Adrenal gland (tissue), 12 donors: Measurements from ENCODE around the gene MMP24OS. TPM values are rescaled to one million over a fixed set of nuclear protein-coding genes. Genes with fewer than 3 reads are reported as not detected.

Source experiments
- DNase-seq, 7 donors: peaks; one replicate each; pipeline ENCODE4 v3.0.0-alpha.2; 2019 to 2020
- H3K27ac ChIP-seq, 5 donors: fragments of 200-600 bp; sonication (generic) in 4 of 5; 1 replicate in 3 of 5; 2 replicates in 2 of 5; pipeline versions ENCODE4 v1.5.1 to v1.8.0; 2016 to 2020; ENCODE audit warnings: mild to moderate bottlenecking in 1 of 5
- H3K27me3 ChIP-seq: fragments of 200-600 bp; 2 replicates; pipeline ENCODE4 v1.8.0; 2021
- H3K36me3 ChIP-seq, 2 donors: fragments of 200-600 bp; replicated peaks in 1 of 2; 1 replicate in 1 of 2; 2 replicates in 1 of 2; pipeline versions ENCODE4 v1.5.1 to v1.8.0; 2018 to 2022
- H3K4me1 ChIP-seq, 2 donors: fragments of 200-600 bp; replicated peaks in 1 of 2; 1 replicate in 1 of 2; 2 replicates in 1 of 2; pipeline versions ENCODE4 v1.5.1 to v1.8.0; 2018 to 2021
- H3K4me3 ChIP-seq, 4 donors: fragments of 200-600 bp; sonication (generic) in 3 of 4; one replicate each; pipeline ENCODE4 v1.5.1; 2016 to 2018
- H3K9me3 ChIP-seq, 3 donors: fragments of 200-600 bp; sonication (generic) in 1 of 3; replicated peaks in 1 of 3; 1 replicate in 2 of 3; 2 replicates in 1 of 3; pipeline versions ENCODE4 v1.5.1 to v1.8.0; 2016 to 2021
- CTCF ChIP-seq, 6 experiments: fragments of 450-650 bp in 4 of 6; fragments of 200-600 bp in 2 of 6; sonication (generic) in 1 of 6; IDR thresholded peaks; 1 replicate in 5 of 6; 2 replicates in 1 of 6; pipeline versions ENCODE4 v1.5.1 to v1.8.0; 2016 to 2021; ENCODE audit warnings: antibody characterized with exemption in 6 of 6, mild to moderate bottlenecking in 2 of 6, moderate library complexity in 1 of 6
- POLR2A ChIP-seq, 2 donors: fragments of 450-650 bp; IDR thresholded peaks; one replicate each; pipeline ENCODE4 v1.6.1; 2017; ENCODE audit warnings: antibody characterized with exemption in 2 of 2, mild to moderate bottlenecking in 2 of 2, moderate library complexity in 1 of 2
- WGBS, 4 donors: extraction: QIAGEN DNeasy Blood & Tissue Kit in 2 of 4; methylation state at CpG; one replicate each; pipeline versions ENCODE4 v1.1.5 to v1.1.7; 2013 to 2017; 5-methylcytosine and 5-hydroxymethylcytosine counted together
- intact Hi-C, 2 donors: fragments of 100-400 bp; cut with DNase I; formaldehyde crosslinking; loops; one replicate each; pipeline versions ENCODE4 v1.14.1 to v1.15.0; 2022 to 2023
- polyA plus RNA-seq, 3 donors: library from polyadenylated mRNA; stranded (reverse); fragments of 200-250 nt in 2 of 3; fragments of 350-450 nt in 1 of 3; fragmentation: Illumina TruSeq in 1 of 3; extraction: RNeasy Lipid Tissue Mini Kit (QIAGEN cat#74804) in 1 of 3; gene quantifications; one replicate each; pipeline ENCODE4 v1.2.3, GENCODE V29; 2013 to 2014
- total RNA-seq, 9 donors: library from RNA; depleted of rRNA in 4 of 9; stranded (reverse); fragments of >200 nt in 4 of 9; fragments of 120-200 nt in 1 of 9; fragmentation: NEBNext Ultra II Directional in 1 of 9; extraction: Animal tissue kit (Norgen Biotek cat#: 25700) in 1 of 9; gene quantifications; one replicate each; pipeline versions ENCODE4 v1.1.0 to v1.2.4, GENCODE V29; 2013 to 2023
- donor health status: healthy with polysubstance abuse.
- donor health status: Bipolar disorder and iron deficiency.
- donor health status: DM: yes; HTN: yes; CAD: no.
- donor health status: DM: no; HTN: no; CAD: no.
- donor health status: DM: no; HTN: no; CAD: no.
- donor health status: DM: yes; HTN: yes; CAD: no.

Gene MMP24OS
- total and polyA plus RNA-seq, 12 donors = 24.8 to 150 (median 84.4) TPM

GRCh38 chr20:35270021-35270902 lies 7.7 kb downstream of the MMP24OS start:
- H3K36me3 ChIP-seq = peaks cover 0 to 34% of the 10 kb centered on the region in 2 donors
- H3K4me3 ChIP-seq = no peak overlapping the region
- no peak for DNase-seq
- H3K9me3 ChIP-seq = no peaks in the 10 kb centered on the region
- no peak overlapping the region for H3K27ac ChIP-seq
- 80 to 91% (median 86%) methylated on average over 16 to 19 of the region's 19 CpGs for WGBS, 4 donors
- no peaks in the 10 kb centered on the region for H3K27me3 ChIP-seq
- peaks cover 0 to 2% of the 10 kb centered on the region in 2 donors for H3K4me1 ChIP-seq
- intact Hi-C loops = loop anchor here in 1 of 2 donors (10.0 kb wide), 1 partner anchor 125 kb away; the partner anchor contains the start of gene EDEM2
- no peak for TF ChIP-seq POLR2A (IDR thresholded peaks at IDR 0.05)
- TF ChIP-seq CTCF (IDR thresholded peaks at IDR 0.05) = no peak

GRCh38 chr20:35269055-35269781 lies 8.7 kb downstream of the MMP24OS start:
- no peak overlapping the region for H3K27ac ChIP-seq

GRCh38 chr20:35267092-35267491 lies 10.8 kb downstream of the MMP24OS start:
- intact Hi-C loops = no loop called here
- H3K9me3 ChIP-seq = no peaks in the 10 kb centered on the region
- no peak overlapping the region for H3K27ac ChIP-seq
- TF ChIP-seq POLR2A (IDR thresholded peaks at IDR 0.05) = no peak
- TF ChIP-seq CTCF (IDR thresholded peaks at IDR 0.05) = no peak
- 91 to 97% (median 93%) methylated on average over 11 to 16 of the region's 16 CpGs for WGBS, 4 donors
- peaks cover 0 to 5% of the 10 kb centered on the region in 2 donors for H3K4me1 ChIP-seq
- H3K4me3 ChIP-seq = no peak overlapping the region
- no peak for DNase-seq
- no peaks in the 10 kb centered on the region for H3K27me3 ChIP-seq
- peaks cover 0 to 27% of the 10 kb centered on the region in 2 donors for H3K36me3 ChIP-seq

More at GRCh38 chr20:35269055-35269781, 8.7 kb downstream of the MMP24OS start:
- peak; percentile 55 to 85 (median 65) for DNase-seq
- H3K27me3 ChIP-seq = no peaks in the 10 kb centered on the region
- peaks cover 0 to 31% of the 10 kb centered on the region in 2 donors for H3K36me3 ChIP-seq
- H3K4me1 ChIP-seq = no peaks in the 10 kb centered on the region
- intact Hi-C loops = no loop called here
- 55 to 62% (median 59%) methylated on average over 8 to 14 of the region's 14 CpGs for WGBS, 4 donors
- no peaks in the 10 kb centered on the region for H3K9me3 ChIP-seq
- H3K4me3 ChIP-seq = no peak overlapping the region
- TF ChIP-seq POLR2A (IDR thresholded peaks at IDR 0.05) (no peak), CTCF (IDR thresholded peaks at IDR 0.05) (peak; percentile 55 to 72 (median 66))

- Histone ChIP-seq H3K4me1 (peaks cover 0 to 5% of the 10 kb centered on the region in 2 donors), H3K27ac (no peak overlapping the region), H3K27me3 (no peaks in the 10 kb centered on the region), H3K9me3 (no peaks in the 10 kb centered on the region), H3K36me3 (peaks cover 0 to 10% of the 10 kb centered on the region in 2 donors), H3K4me3 (no peak overlapping the region)
- TF ChIP-seq POLR2A (IDR thresholded peaks at IDR 0.05) (no peak), CTCF (IDR thresholded peaks at IDR 0.05) (no peak)
- intact Hi-C loops = no loop called here
- no peak for DNase-seq
- 60 to 89% (median 81%) methylated on average over 1 of the region's 1 CpG for WGBS, 4 donors
These were observed 13.2 kb downstream of the MMP24OS start for GRCh38 chr20:35264755-35265154.
